ENCODE results near the gene DGKH.
"Not testable (repeated sequence)": the region's sequence is repeated elsewhere in the genome, so short reads cannot be mapped to it uniquely, and the experiment has no call there.

The DGKH gene

DNA sequence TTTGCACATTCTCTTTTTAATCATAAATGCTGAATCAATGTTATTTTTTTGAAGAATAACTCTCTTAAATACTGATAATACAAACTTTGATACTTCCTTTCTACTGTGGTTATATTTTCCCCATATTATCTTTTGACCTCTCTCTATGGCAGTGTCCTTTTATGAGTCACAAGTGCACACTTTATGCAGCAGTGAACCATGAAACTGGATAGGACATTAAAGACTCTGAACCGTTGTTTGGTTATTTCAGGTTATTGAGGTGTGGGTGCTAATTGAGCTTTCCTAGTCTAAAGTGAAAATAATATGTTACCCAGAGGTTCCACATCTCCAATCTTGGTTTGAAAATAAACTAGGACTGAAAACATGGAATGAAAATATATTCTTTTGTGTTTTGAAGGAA lies 71.4 kb downstream of the DGKH start:
- DNase-seq = no peak

DNA sequence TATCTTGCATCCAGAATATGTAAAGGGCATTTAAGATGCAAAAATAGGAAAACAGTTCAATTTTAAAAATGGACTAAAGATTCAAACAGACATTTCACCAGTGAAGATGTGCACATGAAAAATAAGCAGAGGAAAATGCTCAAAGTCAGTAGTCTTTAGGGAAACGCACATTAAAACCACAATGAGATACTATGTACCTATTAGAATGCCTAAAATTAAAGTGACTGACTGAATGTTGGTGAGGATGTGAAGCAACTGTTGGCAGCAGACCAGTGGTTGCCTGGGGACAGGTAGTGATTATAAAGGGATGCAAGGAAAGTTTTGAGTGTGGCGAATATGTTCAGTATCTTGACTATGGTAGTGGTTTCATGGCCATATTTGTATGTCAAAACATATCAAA lies 75.2 kb downstream of the DGKH start:
- no peak for DNase-seq

DNA sequence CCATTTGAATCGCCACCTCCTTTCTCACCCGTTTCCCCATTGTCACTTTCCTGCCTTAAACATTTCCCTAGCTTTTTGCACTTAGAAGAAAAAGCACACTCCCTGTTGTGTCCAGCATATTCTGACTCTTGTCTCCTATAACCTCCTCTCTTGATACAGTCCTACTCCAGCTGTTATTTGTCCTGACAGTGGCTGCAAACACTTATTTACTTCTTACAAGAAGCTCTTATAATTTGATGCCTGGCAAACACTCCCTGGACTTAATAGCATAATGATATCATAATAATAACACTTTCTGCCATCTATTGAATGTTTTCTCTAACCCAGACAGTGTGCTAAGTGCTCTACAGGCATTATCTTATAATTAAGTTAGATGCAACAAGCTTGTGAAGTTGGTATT lies 76.6 kb downstream of the DGKH start:
- peak; percentile 3 for DNase-seq

DNA sequence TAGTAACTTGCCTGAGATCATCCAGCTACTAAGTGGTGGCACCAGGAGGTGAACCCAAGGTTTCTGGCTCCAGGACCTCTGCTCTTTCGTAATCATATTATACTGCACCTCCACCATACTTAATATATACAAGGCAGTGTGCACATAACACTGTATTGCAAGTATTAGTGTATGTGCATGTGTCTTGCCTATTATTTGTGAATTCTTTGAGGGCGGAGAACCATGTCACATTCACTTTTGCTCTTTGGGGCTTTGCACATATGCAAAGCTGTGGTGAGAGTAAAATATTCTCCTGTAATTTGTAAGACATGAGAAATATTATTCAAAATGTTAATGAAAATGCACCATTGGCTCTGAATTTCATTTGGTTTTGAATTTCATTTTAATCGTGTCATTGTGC lies 78.6 kb downstream of the DGKH start:
- DNase-seq = no peak

DNA sequence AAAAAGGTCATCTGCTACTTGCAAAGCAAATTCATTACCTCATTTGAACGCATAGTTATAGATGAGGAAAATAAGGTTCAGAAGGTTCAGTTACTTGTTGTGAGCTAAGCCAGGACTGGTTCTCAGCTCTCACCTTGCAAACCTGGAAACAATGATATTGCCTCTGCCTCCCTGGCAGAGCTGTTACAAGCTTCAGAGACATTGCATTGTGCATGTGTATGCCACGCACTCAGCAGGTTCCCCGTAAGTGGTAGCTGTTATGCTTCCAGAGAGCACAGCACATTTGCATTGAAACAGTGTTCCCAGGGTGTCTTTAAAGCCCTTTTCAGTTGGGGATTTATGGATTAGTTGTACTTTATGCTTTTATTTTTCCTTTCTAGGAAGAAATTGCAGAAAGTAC lies 80.6 kb downstream of the DGKH start:
- DNase-seq = no peak

DNA sequence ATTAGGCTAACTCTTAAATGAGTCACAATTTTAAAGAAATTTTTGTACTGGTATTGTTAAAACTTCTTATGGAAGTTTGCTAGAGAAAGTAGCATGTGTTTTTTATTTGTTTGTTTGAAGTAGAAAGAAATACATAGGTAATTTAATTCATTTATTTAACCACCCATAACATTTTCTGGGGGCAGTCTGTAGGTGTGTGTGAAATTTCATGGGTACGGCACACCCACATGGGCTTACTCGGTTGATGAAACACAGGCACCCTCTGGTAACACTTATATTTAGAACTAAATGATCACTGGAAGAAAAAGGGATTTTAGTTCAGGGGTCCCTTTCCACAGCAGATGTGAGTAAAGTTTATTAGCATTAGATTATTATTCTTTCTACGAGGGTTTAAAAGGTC lies 88.1 kb downstream of the DGKH start:
- no peak for DNase-seq

DNA sequence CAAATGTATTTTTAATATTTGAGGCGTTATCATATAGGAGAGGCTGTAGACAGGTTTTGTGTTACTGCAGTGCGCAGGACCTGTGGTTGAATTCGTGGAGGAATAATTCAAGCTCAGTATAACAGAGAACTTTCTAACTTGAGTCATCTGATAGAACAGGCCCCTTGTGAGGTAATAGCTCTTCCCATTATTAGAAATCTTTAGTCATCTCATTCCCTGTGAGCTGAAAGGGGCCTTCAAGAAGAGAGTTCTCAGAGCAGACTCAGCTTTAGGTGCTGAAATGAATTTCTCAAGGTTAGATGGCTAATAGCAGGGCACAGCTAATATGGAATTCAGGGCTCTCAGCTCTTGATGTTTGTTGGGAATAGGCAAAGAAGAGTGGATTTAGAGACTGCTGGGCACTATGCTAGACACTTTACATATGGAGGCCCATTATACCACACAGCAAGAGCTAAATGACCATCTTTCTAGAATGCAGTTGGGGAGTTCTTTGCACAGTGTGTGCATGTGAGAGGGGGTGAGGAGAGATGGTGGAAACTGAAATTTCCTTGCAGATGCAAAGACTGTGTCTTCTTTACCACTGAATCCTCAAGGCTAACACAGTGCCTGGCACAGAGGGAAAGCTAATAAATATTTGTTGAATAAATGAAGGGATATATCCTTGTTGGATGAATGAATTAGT lies 89.5 kb downstream of the DGKH start:
- no peak for DNase-seq

DNA sequence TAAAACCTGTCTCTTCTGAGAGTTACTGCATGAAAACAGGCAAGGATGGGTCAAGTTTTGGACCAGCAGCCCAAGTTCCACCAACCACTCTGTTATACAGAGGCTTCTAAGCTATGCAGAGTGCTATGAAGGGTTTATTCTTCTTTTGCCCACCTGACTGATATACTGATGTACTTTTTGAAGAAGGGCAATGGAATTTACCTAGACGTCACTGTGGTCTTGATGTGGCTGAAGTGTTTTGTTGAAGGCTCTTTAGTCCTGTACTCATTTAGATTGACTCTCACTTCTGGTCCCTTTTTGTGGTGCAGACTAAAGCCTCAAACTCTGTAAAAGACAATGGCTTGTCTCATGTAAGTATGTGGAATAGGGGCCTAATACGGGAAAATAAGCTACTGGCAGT lies 92.0 kb downstream of the DGKH start:
- DNase-seq = no peak

DNA sequence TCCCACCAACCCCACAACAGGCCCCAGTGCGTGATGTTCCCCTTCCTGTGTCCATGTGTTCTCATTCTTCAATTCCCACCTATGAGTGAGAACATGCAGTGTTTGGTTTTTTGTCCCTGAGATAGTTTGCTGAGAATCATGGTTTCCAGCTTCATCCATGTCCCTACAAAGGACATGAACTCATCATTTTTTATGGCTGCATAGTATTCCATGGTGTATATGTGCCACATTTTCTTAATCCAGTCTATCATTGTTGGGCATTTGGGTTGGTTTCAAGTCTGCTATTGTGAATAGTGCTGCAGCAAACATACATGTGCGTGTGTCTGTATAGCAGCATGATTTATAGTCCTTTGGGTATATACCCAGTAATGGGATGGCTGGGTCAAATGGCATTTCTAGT lies 92.6 kb downstream of the DGKH start:
- not testable (repeated sequence) for DNase-seq

DNA sequence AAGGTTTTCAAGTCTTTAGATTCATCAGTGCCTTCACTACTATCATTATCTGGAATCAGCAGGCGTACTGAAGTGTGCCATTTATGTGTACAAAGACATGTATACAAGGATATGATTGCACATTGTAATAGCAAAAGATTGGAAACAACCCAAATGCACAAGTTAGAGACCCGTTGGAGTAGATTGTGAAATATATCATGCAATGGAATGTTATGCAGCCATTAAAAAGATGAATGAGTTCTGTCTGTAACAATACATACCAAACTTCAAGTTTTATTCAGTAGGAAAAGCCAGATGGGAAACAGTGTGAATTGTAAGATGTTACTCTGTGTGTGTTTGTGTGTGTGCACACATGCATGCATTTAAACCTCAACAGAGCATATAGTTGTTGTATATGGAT lies 97.9 kb downstream of the DGKH start:
- no peak for DNase-seq

DNA sequence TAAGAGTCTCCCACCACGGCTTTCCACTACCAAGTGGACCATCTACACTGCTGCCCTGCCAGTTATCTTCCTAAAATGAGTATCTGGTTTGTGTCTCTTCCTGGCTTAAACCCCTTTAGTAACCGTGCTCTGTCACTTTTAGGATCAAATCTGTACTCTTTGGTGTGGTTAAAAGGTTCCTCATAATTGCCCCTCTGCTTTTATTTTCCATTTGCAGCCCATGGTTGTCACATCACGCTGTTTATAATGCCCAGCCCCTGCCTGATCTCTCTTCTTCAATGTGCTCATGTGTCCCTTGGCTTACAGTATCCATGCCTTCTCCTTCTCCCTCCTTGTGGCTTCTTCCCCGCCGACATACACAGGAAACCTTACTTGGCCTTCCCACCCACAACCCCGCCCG lies 100.1 kb downstream of the DGKH start:
- no peak for DNase-seq

DNA sequence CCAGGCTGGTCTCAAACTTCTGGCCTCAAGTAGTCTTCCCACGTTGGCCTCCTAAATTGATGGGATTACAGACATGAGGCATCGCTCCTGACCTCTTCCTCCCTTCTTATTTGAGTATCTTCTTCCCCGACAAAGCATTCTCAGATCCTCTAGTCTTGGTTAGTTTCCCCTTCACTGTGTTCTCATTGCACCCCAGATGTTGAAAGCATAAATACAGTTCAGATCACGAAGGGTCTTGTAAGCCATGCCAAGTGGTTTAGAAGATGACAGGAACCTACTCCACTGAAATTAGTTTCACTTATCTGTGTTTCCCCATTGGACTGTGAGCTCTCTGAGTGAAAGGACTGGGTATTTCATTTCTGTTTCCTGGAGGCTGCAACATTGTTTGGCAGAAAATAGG lies 100.7 kb downstream of the DGKH start:
- no peak for DNase-seq

DNA sequence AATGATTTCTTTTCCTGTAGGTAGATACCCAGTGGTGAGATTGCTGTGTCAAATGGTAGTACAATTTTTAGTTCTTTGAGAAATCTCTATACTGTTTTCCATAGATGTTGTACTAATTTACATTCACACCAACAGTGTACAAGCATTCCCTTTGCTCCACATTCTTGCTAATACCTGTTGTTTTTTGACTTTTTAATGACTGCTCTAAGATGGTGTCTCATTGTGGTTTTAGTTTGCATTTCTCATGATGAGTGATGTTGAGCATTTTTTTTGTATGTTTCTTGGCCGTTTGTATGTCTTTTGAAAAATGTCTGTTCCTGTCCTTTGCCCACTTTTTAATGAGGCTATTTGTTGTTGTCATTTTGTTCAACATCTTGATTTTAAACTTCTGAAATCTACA lies 103.3 kb downstream of the DGKH start:
- no peak for DNase-seq

DNA sequence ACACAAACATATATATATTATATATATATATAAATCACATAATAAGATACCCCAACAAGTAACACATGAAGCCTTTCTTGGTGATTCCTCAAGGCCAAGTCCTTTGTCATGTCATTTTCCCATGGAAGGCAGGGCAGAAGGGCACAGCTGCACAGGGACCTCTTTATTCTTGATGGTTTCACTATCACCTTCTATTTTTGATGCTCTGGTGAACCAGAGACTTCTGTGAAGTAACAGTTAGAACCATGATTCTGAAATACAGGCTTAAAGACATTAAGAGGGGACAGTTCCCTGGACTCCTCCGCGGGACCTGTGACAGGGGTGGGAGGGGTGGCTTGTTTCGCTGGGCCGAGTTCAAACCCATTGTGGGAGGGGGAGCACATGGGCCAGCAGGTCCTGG lies 104.0 kb downstream of the DGKH start:
- DNase-seq = no peak

DNA sequence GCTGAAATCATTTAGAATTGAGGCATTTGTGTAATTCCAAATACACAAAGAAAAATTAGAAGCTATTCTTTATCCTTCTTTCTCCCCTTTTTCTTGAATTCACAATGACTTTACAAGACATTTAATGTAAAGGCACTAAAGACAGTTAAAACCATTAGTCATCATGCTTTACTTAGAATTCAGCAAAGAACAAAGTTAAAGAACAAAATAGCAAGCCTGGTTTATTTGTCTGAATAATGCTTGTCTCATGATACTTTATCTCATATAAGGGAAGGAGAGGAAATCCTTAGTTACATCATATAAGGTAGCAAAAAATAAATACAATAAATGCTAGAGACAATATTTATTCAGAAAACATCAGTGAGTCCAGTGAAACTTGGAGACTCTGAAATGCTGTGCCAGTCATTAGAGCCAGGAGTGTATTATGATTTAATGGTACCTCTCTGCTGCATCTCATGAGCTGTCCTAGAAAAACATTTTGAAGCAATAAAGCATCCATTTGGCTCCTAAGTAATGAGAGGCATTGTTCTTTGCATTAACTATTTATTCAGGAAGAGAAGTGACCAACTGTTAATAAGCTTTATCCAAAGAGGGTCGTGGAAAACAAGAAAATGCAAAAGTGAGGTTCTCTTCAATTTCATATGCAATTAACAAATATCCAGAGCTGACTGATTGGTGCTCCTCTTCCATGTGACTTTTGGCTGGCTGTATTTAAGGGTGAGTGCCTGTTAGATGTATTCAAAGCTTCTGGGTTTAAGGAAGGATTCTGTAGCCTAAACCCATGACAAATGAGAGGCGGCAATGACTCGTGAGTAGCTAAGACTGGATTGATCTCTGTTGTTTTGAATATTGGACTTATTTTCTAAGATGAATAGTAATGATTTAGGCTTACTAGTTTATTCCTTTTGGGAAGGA lies 105.0 kb downstream of the DGKH start:
- no peak for DNase-seq

DNA sequence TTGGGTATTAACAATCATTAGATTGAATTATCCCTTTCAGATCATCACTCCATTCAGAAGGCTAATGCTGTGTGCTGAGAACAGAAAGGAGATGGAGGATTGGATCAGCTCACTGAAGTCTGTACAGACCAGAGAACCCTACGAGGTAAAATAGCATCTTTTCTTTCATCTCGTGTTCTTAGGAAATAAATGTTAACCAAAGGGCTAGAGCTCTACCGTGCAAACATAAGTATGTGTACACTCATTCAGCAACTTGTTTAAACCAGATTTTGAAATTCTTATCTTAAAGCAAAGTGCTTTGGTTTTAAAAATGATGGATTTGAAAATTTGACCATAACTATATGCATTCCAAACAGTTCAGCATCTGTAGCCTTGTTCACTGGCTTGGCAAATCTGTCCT lies 106.8 kb downstream of the DGKH start:
- DNase-seq = no peak

DNA sequence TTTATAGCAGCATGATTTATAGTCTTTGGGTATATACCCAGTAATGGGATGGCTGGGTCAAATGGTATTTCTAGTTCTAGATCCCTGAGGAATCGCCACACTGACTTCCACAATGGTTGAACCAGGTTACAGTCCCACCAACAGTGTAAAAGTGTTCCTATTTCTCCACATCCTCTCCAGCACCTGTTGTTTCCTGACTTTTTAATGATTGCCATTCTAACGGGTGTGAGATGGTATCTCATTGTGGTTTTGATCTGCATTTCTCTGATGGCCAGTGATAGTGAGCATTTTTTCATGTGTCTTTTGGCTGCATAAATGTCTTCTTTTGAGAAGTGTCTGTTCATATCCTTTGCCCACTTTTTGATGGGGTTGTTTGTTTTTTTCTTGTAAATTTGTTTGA lies 114.9 kb downstream of the DGKH start:
- not testable (repeated sequence) for DNase-seq

DNA sequence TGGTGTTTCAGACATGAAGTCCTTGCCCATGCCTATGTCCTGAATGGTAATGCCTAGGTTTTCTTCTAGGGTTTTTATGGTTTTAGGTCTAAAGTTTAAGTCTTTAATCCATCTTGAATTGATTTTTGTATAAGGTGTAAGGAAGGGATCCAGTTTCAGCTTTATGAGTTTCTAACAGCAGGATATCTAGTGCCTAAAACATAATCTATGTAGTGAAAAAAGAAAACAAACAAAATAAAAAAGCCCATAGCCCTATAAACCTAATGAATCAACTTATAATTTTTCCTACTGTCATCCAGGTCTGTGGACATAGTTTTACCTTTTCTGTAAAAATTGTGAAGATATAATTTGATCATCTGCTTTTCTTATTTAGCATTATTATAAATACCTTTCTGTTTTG lies 115.5 kb downstream of the DGKH start:
- DNase-seq = not testable (repeated sequence)

DNA sequence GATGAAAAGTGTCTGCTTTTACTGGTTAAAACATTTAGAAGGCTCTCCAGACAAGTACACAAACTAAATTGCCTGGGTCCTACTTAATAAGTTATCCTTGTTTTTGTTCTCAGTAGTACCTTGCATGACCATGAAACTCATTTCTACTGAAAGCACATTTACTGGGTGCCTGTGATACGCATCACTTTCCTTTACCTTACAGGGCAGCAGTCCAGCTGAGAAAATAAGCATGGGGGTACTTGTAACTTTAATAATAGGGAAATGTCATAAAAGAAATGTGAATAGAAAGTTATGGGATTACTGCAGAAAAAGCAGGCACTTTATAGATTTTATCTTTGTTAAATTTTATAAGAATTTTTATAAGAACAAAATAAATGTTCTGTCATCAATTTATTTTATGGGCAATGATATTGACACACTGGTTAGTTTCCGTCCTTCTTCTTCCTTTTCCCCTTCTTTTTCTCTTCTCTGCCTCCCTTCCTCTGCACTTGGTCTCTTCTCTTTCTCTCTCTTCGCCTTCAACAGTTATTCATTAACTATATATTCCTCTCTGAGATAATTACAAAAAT lies 116.2 kb downstream of the DGKH start:
- no peak for DNase-seq

DNA sequence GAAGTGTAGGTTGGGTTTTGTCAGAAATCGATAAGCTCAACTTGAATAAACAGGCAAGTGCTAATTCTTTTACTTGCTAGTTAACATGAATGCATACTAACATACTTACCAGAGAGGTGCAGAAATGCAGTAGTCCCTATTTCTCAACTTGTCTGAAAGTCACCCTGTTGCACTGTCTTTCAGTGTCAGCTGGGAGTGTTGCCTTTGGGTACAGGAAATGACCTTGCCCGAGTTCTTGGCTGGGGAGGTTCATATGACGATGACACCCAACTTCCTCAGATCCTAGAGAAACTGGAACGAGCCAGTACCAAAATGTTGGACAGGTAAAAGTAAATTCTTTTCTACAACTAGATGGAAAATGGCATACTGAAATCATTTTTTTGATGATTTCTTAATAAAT lies 120.0 kb downstream of the DGKH start:
- DNase-seq = no peak

DNA sequence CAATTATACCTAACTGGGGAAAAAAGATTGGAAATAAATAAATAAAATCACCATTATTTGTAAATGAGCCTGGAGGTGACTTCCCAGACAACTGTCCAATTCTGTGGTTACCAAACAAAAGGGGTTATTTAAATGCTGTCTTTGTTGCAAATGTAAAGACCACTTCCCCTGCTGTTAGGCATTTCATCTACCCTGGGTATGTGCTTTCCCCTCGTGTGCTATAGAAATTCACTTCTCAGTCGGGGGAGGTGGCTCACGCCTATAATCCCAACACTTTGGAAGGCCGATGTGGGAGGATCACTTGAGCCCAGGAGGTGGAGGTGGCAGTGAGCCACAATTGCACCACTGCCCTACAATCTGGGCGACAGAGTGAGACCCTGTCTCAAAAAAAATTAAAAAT lies 121.6 kb downstream of the DGKH start:
- no peak for DNase-seq

DNA sequence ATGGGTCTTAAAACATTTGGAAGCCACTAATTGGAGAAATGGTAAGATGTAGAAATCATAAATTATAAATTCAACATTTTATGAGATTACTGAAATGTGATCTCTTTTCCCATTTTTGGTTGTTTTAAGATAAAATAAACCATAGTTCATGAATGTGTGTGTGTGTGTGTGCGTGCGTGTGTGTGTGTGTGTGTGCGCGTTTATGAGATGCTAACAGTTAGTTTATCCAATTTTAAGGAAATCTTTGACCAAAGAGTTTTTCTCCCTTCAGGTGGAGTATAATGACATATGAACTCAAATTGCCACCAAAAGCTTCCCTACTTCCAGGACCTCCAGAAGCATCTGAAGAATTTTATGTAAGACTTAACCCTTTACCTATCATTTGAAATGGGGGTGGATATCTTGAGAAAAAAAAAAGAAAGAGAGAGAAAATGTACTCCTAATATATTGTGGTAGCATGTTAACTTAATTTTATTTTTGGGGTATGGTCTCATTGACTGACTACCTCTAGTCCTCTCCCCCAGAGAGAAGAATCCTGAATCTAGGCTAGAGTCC lies 125.4 kb downstream of the DGKH start:
- no peak for DNase-seq

DNA sequence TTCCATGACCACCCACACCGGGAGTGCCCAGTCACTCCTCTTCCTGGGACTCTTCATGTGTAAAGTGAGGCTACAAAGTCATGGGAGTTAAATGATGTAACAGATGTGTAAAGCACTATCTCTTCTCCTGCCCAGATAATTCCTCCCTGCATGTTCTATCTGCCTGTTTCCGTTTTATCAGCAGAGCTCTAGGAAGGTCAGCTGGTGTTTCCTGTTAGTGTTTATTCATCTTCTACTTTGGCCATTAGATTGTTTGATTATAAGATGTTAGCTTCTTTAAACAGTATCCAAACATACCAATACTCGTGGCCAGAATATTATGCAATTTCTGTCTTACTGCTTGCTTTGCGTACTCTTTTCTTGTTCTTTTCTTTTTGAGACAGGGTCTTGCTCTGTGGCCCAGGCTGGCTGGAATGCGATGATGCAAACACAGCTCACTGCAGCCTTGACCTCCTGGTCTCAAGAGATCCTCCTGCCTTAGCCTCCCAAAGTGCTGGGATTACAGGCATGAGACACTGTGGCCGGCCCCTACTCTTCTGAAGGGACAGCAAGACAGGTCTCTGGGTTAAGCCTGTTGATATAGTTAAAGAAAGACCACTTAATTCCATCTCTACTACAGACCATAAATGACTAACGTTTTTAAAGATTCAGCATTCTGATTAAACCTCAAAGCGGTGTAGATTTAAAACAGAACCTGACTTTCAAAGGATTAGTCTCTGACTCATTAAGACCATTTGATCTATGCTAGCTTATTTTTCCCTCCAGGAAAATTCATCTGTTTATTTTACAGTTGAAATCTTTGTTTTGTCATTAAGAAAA lies 126.1 kb downstream of the DGKH start:
- no peak for DNase-seq
